AG10803 (cell line): ENCODE measurements around the gene IL21R.
A peak's percentile ranks its signal among the peaks of the same experiment; 100 is the strongest.

Experiments used
- DNase-seq: peaks from one replicate; pipeline ENCODE4 v3.0.0; 2010; ENCODE audit warnings: low read depth
- H3K4me3 ChIP-seq: 2 replicates; pipeline ENCODE4 v1.5.1; 2011; ENCODE audit warnings: mild to moderate bottlenecking, low read length, control low read depth
- CTCF ChIP-seq: conservative IDR thresholded peaks from 2 replicates; pipeline ENCODE4 v1.5.1; 2011; ENCODE audit warnings: mild to moderate bottlenecking, low read length, control low read depth, inconsistent platforms

IL21R gene

GRCh38 chr16:27421961-27422740, 20.2 kb downstream of the IL21R start:
- no peak for DNase-seq
- TF ChIP-seq CTCF: no peak
- H3K4me3 ChIP-seq: no peak overlapping the region

- DNase-seq: no peak
- TF ChIP-seq CTCF: no peak
- no peak overlapping the region for H3K4me3 ChIP-seq
Observed at GRCh38 chr16:27424772-27425498, 23.0 kb downstream of the IL21R start.

GRCh38 chr16:27425961-27426360, 24.0 kb downstream of the IL21R start:
- DNase-seq: no peak
- no peak overlapping the region for H3K4me3 ChIP-seq
- no peak for TF ChIP-seq CTCF

- no peak for TF ChIP-seq CTCF
- no peak overlapping the region for H3K4me3 ChIP-seq
- peak; percentile 89 for DNase-seq
Observed at GRCh38 chr16:27426423-27427408, 24.7 kb downstream of the IL21R start.

- H3K4me3 ChIP-seq: no peak overlapping the region
- TF ChIP-seq CTCF: no peak
- DNase-seq: no peak
Observed at GRCh38 chr16:27427538-27427937, 25.6 kb downstream of the IL21R start.

- no peak overlapping the region for H3K4me3 ChIP-seq
Observed at GRCh38 chr16:27428026-27428785, 26.2 kb downstream of the IL21R start.

More at GRCh38 chr16:27428026-27428785, 26.2 kb downstream of the IL21R start:
- TF ChIP-seq CTCF: no peak
- no peak for DNase-seq
